Measurements from ENCODE around the gene SYVN1. TPM values are rescaled to one million over a fixed set of nuclear protein-coding genes. Genes with fewer than 3 reads are reported as not detected.

SYVN1 gene
- total RNA-seq, 1 donor from 2014 or later, result 232 TPM

- TF ChIP-seq, protein P1, sequence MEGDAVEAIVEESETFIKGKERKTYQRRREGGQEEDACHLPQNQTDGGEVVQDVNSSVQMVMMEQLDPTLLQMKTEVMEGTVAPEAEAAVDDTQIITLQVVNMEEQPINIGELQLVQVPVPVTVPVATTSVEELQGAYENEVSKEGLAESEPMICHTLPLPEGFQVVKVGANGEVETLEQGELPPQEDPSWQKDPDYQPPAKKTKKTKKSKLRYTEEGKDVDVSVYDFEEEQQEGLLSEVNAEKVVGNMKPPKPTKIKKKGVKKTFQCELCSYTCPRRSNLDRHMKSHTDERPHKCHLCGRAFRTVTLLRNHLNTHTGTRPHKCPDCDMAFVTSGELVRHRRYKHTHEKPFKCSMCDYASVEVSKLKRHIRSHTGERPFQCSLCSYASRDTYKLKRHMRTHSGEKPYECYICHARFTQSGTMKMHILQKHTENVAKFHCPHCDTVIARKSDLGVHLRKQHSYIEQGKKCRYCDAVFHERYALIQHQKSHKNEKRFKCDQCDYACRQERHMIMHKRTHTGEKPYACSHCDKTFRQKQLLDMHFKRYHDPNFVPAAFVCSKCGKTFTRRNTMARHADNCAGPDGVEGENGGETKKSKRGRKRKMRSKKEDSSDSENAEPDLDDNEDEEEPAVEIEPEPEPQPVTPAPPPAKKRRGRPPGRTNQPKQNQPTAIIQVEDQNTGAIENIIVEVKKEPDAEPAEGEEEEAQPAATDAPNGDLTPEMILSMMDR (IDR thresholded peaks at IDR 0.05), result peak; percentile 34
- H3K4me3 Mint-ChIP-seq, result peak within 1 kb of the TSS; percentile 87
- intact Hi-C loops (cut with micrococcal nuclease), result loop anchor here (1.0 to 2.0 kb wide), 13 partner anchors 7 to 740 kb away; partner anchors contain the start of genes ARL2, CAPN1, CDCA5 and EHD1
- ATAC-seq (ENCODE audit: low read depth) (peak; percentile 70), DNase-seq (peak; percentile 98)
- peaks cover 76% of the 10 kb centered on the region for H3K4me1 Mint-ChIP-seq
- H3K9me3 Mint-ChIP-seq, result no peaks in the 10 kb centered on the region
- ChIA-PET POLR2A (interaction anchor here (0.6 to 15.3 kb wide), 26 partner anchors 14 to 771 kb away, joined by 3 to 546 read pairs (median 4); partner anchors contain the start of genes ARL2, CAPN1, CDC42BPG and CDC42EP2), CTCF (interaction anchor here (0.6 to 3.8 kb wide), 12 partner anchors 12 to 326 kb away, joined by 3 to 28 read pairs (median 3); partner anchors contain the start of genes ARL2, CAPN1 and MAJIN)
- H3K27ac Mint-ChIP-seq, result peak within 1 kb of the TSS; percentile 89
- H3K36me3 Mint-ChIP-seq (ENCODE audit: low read depth), result peaks cover 61% of the 10 kb centered on the region
- H3K27me3 Mint-ChIP-seq, result no peaks in the 10 kb centered on the region
Observed at GRCh38 chr11:65117206-65118096, 16.9 kb downstream of the SYVN1 start, which contains the start of gene ZNHIT2. ZNHIT2 (minus strand) TSS chr11:65117701; CDS start chr11:65117653, 48 bp downstream.

DNA sequence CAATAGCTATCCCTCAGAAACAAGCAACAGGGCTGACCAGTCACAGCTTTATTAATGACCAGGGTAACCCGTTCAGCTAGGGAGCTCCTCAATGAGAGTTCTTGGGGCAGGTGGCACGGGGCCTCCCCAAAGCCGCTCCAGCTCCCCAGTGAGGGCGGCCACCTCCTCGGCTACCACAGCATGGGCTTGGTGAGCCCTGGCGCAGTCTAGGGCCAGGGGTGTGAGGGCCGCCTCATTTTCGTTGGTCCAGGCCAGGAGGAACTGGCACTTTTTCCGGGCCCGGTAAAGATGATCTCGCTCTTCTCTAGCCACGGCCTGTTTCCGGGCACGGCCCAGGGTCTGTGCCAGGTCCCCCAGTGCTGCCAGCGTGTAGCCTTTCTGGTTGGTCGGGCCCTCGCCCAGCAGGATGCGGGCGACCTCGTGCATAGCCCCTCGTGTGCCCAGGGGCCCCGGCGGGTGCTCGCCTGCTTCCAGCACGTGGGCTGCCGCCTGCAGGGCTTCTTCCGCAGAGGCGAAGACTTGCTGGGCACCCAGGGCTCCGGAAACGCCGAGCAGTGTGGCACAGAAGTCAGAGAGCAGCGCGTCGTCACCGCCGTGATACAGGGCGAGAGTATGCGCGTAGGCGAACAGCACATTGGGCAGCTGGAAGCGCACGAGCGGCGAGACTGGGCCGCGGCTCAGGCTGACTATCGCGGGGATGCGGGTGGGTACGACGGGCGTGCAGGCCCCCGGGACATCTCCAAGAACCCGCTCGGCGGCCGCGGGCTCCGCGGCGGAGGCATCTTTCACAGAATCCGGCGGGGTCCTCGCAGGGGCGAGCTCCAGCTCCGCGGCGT is 17.7 kb downstream of the SYVN1 start:
- Mint-ChIP-seq H3K4me1 (peaks cover 72% of the 10 kb centered on the region), H3K27ac (peak overlapping the region; percentile 80), H3K36me3 (ENCODE audit: low read depth) (peaks cover 53% of the 10 kb centered on the region), H3K9me3 (no peaks in the 10 kb centered on the region), H3K4me3 (peak overlapping the region; percentile 87), H3K27me3 (no peaks in the 10 kb centered on the region)
- intact Hi-C loops (cut with micrococcal nuclease), result loop anchor here (1.0 to 2.0 kb wide), 12 partner anchors 16 to 741 kb away; partner anchors contain the start of genes ARL2, CAPN1, CDCA5 and EHD1
- DNase-seq (no peak), ATAC-seq (ENCODE audit: low read depth) (no peak)
- TF ChIP-seq, protein P1 (IDR thresholded peaks at IDR 0.05), result no peak
- POLR2A ChIA-PET, result interaction anchor here (0.6 to 15.3 kb wide), 16 partner anchors 15 to 946 kb away, joined by 3 to 546 read pairs (median 5); partner anchors contain the start of genes ARL2, CAPN1, CDC42EP2 and DPF2
- CTCF ChIA-PET, result interaction anchor here (0.7 to 3.8 kb wide), 7 partner anchors 11 to 269 kb away, joined by 3 to 28 read pairs (median 4); partner anchors contain the start of genes CAPN1 and MAJIN

- Mint-ChIP-seq H3K9me3 (no peaks in the 10 kb centered on the region), H3K27me3 (no peaks in the 10 kb centered on the region), H3K4me3 (peak overlapping the region; percentile 87), H3K4me1 (peaks cover 73% of the 10 kb centered on the region), H3K36me3 (ENCODE audit: low read depth) (peaks cover 42% of the 10 kb centered on the region), H3K27ac (no peak overlapping the region)
- ATAC-seq (ENCODE audit: low read depth) (no peak), DNase-seq (no peak)
- TF ChIP-seq, protein P1 (IDR thresholded peaks at IDR 0.05), result no peak
- ChIA-PET CTCF (interaction anchor here (1.3 to 3.8 kb wide), 3 partner anchors 15 to 268 kb away, joined by 4 to 28 read pairs (median 15); partner anchors contain the start of gene CAPN1), POLR2A (interaction anchor here (0.6 to 15.3 kb wide), 6 partner anchors 16 to 777 kb away, joined by 3 to 546 read pairs (median 12); partner anchors contain the start of genes CAPN1, SF1, SYVN1 and VPS51)
- intact Hi-C loops (cut with micrococcal nuclease), result loop anchor here (2.0 kb wide), 1 partner anchor 337 kb away; the partner anchor contains the start of gene SF1
Observed at GRCh38 chr11:65115361-65116082, 18.8 kb downstream of the SYVN1 start.

DNA sequence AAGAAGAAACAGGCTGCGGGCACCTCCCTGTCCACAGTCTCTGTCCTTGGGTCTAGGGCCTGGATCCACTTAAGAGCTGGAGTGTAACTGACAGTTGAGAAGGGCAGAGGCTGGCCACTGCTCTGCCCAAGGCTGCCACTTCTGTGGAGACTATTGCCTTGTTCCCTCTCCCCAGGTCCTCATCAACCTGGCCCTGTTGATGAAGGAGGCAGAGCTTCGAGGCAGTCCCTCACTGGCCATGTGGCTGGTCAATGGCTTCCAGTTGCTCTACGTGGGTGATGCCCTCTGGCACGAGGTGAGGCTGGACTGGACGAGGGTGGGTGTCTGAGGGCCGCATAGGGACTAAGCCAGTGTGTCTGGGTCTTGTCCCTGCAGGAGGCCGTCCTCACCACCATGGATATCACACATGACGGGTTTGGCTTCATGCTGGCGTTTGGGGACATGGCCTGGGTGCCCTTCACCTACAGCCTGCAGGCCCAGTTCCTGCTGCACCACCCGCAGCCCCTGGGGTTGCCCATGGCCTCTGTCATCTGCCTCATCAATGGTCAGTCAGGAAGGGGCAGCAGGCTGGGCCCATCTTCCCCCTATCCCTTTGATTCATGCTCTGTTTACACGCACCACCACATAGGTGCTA is 19.7 kb downstream of the SYVN1 start:
- ChIA-PET POLR2A (interaction anchor here (0.6 to 15.3 kb wide), 4 partner anchors 17 to 778 kb away, joined by 3 to 546 read pairs (median 4); partner anchors contain the start of gene SYVN1), CTCF (interaction anchor here (1.2 kb wide), 1 partner anchor 66 kb away, joined by 4 read pairs; no protein-coding TSS in a partner anchor)
- peak overlapping the region; percentile 53 for H3K27ac Mint-ChIP-seq
- ATAC-seq (ENCODE audit: low read depth) (no peak), DNase-seq (no peak)
- TF ChIP-seq, protein P1 (IDR thresholded peaks at IDR 0.05), result no peak
- intact Hi-C loops (cut with micrococcal nuclease), result loop anchor here (5.0 kb wide), 1 partner anchor 398 kb away; no protein-coding TSS in a partner anchor
- H3K27me3 Mint-ChIP-seq, result no peaks in the 10 kb centered on the region
- H3K4me1 Mint-ChIP-seq, result peaks cover 70% of the 10 kb centered on the region
- peaks cover 36% of the 10 kb centered on the region for H3K36me3 Mint-ChIP-seq (ENCODE audit: low read depth)
- H3K4me3 Mint-ChIP-seq, result no peak overlapping the region
- no peaks in the 10 kb centered on the region for H3K9me3 Mint-ChIP-seq
